HEK293 (cell line): ENCODE measurements around the gene PHACTR3.
A peak's percentile ranks its signal among the peaks of the same experiment; 100 is the strongest.

Source experiments
- CTCF ChIA-PET: fragments of 350-600 bp; formaldehyde crosslinking; extraction: SDS; loops from one replicate; lab custom pipeline; 2021; ENCODE audit warnings: antibody characterized with exemption; lab: Yijun Ruan, JAX
- POLR2A ChIA-PET: fragments of 300-600 bp; formaldehyde crosslinking; extraction: SDS; loops from one replicate; lab custom pipeline; 2020; ENCODE audit warnings: antibody characterized with exemption, inconsistent platforms; lab: Yijun Ruan, JAX
- H3K27ac ChIP-seq: fragments of 200-500 bp; sonication (Bioruptor generic); 2 replicates; pipeline ENCODE4 v1.5.1; 2014; ENCODE audit warnings: low read depth, low read length, control low read depth, inconsistent platforms; ENCODE audit errors: extremely low read depth
- H3K36me3 ChIP-seq, 2 experiments: fragments of 200-500 bp in 1 of 2; sonication (Bioruptor generic) in 1 of 2; 1 replicate in 1 of 2; 2 replicates in 1 of 2; pipeline ENCODE4 v1.5.1; 2014 to 2017; ENCODE audit warnings: inconsistent platforms in 2 of 2, low read length in 2 of 2; ENCODE audit not compliant: control insufficient read depth in 2 of 2, insufficient read depth in 1 of 2
- H3K4me1 ChIP-seq: fragments of 200-500 bp; sonication (Bioruptor generic); 2 replicates; pipeline ENCODE4 v1.5.1; 2014; ENCODE audit warnings: mild to moderate bottlenecking, low read length, inconsistent platforms; ENCODE audit not compliant: control insufficient read depth, insufficient read depth
- H3K4me3 ChIP-seq: 2 replicates; pipeline ENCODE4 v1.5.1; 2011; ENCODE audit warnings: low read depth, mild to moderate bottlenecking, control low read depth, low read length, moderate library complexity
- H3K9me3 ChIP-seq: fragments of 200-500 bp; sonication (Bioruptor generic); 2 replicates; pipeline ENCODE4 v1.5.1; 2014; ENCODE audit warnings: low read depth, low read length, inconsistent platforms; ENCODE audit not compliant: control insufficient read depth, insufficient read depth
- ZBTB1 ChIP-seq: fragments of 450-650 bp; formaldehyde crosslinking; IDR thresholded peaks from 2 replicates; pipeline ENCODE4 v1.5.1; 2016; ENCODE audit warnings: missing biosample characterization, missing genetic modification characterization
- ZBTB17 ChIP-seq: fragments of 450-650 bp; formaldehyde crosslinking; IDR thresholded peaks from 2 replicates; pipeline ENCODE4 v1.5.1; 2016; ENCODE audit warnings: missing biosample characterization, missing genetic modification characterization
- ZIC2 ChIP-seq: fragments of 450-650 bp; formaldehyde crosslinking; IDR thresholded peaks from 2 replicates; pipeline ENCODE4 v1.5.1; 2016; ENCODE audit warnings: missing biosample characterization, missing genetic modification characterization
- ZNF266 ChIP-seq: fragments of 450-650 bp; formaldehyde crosslinking; IDR thresholded peaks from 2 replicates; pipeline ENCODE4 v1.5.1; 2016; ENCODE audit warnings: missing biosample characterization, missing genetic modification characterization, low read depth
- ZNF366 ChIP-seq: fragments of 450-650 bp; formaldehyde crosslinking; conservative IDR thresholded peaks from 2 replicates; pipeline ENCODE4 v1.5.1; 2016; ENCODE audit warnings: missing biosample characterization, missing genetic modification characterization
- ZSCAN16 ChIP-seq: fragments of 450-650 bp; formaldehyde crosslinking; IDR thresholded peaks from 2 replicates; pipeline ENCODE4 v1.5.1; 2016; ENCODE audit warnings: missing biosample characterization, missing genetic modification characterization
- TF ChIP-seq, protein P1 (sequence below): fragments of 450-650 bp; formaldehyde crosslinking; conservative IDR thresholded peaks from 2 replicates; pipeline ENCODE4 v1.5.1; 2016; ENCODE audit warnings: low read depth, missing biosample characterization, missing genetic modification characterization
- TF ChIP-seq, protein P2 (sequence below): fragments of 450-650 bp; formaldehyde crosslinking; IDR thresholded peaks from 2 replicates; pipeline ENCODE4 v1.5.1; 2016; ENCODE audit warnings: missing biosample characterization, missing genetic modification characterization
- TF ChIP-seq, protein P3 (sequence below): fragments of 450-650 bp; formaldehyde crosslinking; IDR thresholded peaks from 2 replicates; pipeline ENCODE4 v1.5.1; 2016; ENCODE audit warnings: missing biosample characterization, missing genetic modification characterization

The PHACTR3 gene

GRCh38 chr20:59567585-59568508 is 36.5 kb upstream of the PHACTR3 start:
- Histone ChIP-seq H3K4me3 (no peak overlapping the region), H3K9me3 (no peaks in the 10 kb centered on the region), H3K4me1 (no peaks in the 10 kb centered on the region), H3K36me3 (no peaks in the 10 kb centered on the region), H3K27ac (no peak overlapping the region)
- POLR2A ChIA-PET = no interaction called here
- CTCF ChIA-PET = interaction anchor here (0.6 kb wide), 1 partner anchor 135 kb away, joined by 3 read pairs; no protein-coding TSS in a partner anchor
- TF ChIP-seq, protein P1, sequence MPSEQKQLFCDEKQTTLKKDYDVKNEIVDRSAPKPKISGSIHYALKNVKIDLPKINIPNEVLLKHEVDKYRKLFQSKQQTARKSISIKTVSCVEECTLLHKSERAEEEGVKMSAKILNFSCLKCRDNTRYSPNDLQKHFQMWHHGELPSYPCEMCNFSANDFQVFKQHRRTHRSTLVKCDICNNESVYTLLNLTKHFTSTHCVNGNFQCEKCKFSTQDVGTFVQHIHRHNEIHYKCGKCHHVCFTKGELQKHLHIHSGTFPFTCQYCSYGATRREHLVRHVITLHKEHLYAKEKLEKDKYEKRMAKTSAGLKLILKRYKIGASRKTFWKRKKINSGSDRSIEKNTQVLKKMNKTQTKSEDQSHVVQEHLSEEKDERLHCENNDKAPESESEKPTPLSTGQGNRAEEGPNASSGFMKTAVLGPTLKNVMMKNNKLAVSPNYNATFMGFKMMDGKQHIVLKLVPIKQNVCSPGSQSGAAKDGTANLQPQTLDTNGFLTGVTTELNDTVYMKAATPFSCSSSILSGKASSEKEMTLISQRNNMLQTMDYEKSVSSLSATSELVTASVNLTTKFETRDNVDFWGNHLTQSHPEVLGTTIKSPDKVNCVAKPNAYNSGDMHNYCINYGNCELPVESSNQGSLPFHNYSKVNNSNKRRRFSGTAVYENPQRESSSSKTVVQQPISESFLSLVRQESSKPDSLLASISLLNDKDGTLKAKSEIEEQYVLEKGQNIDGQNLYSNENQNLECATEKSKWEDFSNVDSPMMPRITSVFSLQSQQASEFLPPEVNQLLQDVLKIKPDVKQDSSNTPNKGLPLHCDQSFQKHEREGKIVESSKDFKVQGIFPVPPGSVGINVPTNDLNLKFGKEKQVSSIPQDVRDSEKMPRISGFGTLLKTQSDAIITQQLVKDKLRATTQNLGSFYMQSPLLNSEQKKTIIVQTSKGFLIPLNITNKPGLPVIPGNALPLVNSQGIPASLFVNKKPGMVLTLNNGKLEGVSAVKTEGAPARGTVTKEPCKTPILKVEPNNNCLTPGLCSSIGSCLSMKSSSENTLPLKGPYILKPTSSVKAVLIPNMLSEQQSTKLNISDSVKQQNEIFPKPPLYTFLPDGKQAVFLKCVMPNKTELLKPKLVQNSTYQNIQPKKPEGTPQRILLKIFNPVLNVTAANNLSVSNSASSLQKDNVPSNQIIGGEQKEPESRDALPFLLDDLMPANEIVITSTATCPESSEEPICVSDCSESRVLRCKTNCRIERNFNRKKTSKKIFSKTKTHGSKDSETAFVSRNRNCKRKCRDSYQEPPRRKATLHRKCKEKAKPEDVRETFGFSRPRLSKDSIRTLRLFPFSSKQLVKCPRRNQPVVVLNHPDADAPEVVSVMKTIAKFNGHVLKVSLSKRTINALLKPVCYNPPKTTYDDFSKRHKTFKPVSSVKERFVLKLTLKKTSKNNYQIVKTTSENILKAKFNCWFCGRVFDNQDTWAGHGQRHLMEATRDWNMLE (tag by site-specific recombination) = no peak
- TF ChIP-seq ZNF266 (tag by site-specific recombination) = no peak
- TF ChIP-seq ZIC2 = peak; percentile 60

DNA sequence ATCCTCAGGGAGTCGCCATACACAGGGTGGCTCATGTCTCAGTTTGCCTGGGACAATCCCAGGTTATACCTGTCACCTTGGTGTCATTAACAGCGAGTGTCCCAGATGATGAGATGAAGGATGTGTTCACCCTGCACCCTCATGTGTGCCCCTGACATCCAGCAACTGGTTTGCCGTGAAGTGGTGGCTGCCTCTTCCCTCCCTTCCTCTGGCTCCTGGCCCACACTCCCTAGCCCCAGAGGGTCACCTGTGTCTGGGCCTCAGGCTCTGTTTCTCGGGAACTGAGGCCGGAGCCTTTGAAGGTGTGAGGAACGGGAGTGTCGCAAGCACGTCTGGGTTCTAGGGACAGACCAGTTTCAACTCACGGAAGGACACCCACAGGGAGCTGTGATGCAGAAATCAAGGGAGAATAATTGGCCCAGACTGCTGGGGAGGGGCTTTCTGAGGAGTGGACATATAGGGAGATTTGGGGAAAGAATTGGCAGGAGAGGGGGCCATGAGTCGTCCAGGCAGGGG is 35.8 kb upstream of the PHACTR3 start:
- TF ChIP-seq ZBTB1 (tag by site-specific recombination) = no peak
- ChIA-PET CTCF (no interaction called here), POLR2A (no interaction called here)
- no peak overlapping the region for H3K4me3 ChIP-seq
- no peak overlapping the region for H3K27ac ChIP-seq
- no peaks in the 10 kb centered on the region for H3K36me3 ChIP-seq
- no peaks in the 10 kb centered on the region for H3K9me3 ChIP-seq
- no peaks in the 10 kb centered on the region for H3K4me1 ChIP-seq

GRCh38 chr20:59569305-59569704 is 35.0 kb upstream of the PHACTR3 start:
- no peaks in the 10 kb centered on the region for H3K9me3 ChIP-seq
- no peak overlapping the region for H3K4me3 ChIP-seq
- TF ChIP-seq ZBTB17 (tag by site-specific recombination) = peak; percentile 71
- peak; percentile 91 for TF ChIP-seq ZNF366 (tag by site-specific recombination)
- TF ChIP-seq, protein P2, sequence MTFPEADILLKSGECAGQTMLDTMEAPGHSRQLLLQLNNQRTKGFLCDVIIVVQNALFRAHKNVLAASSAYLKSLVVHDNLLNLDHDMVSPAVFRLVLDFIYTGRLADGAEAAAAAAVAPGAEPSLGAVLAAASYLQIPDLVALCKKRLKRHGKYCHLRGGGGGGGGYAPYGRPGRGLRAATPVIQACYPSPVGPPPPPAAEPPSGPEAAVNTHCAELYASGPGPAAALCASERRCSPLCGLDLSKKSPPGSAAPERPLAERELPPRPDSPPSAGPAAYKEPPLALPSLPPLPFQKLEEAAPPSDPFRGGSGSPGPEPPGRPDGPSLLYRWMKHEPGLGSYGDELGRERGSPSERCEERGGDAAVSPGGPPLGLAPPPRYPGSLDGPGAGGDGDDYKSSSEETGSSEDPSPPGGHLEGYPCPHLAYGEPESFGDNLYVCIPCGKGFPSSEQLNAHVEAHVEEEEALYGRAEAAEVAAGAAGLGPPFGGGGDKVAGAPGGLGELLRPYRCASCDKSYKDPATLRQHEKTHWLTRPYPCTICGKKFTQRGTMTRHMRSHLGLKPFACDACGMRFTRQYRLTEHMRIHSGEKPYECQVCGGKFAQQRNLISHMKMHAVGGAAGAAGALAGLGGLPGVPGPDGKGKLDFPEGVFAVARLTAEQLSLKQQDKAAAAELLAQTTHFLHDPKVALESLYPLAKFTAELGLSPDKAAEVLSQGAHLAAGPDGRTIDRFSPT (tag by site-specific recombination) = no peak
- TF ChIP-seq ZSCAN16 (tag by site-specific recombination) = no peak
- TF ChIP-seq, protein P1 (tag by site-specific recombination) = no peak
- TF ChIP-seq, protein P3, sequence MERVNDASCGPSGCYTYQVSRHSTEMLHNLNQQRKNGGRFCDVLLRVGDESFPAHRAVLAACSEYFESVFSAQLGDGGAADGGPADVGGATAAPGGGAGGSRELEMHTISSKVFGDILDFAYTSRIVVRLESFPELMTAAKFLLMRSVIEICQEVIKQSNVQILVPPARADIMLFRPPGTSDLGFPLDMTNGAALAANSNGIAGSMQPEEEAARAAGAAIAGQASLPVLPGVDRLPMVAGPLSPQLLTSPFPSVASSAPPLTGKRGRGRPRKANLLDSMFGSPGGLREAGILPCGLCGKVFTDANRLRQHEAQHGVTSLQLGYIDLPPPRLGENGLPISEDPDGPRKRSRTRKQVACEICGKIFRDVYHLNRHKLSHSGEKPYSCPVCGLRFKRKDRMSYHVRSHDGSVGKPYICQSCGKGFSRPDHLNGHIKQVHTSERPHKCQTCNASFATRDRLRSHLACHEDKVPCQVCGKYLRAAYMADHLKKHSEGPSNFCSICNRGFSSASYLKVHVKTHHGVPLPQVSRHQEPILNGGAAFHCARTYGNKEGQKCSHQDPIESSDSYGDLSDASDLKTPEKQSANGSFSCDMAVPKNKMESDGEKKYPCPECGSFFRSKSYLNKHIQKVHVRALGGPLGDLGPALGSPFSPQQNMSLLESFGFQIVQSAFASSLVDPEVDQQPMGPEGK (tag by site-specific recombination) = no peak
- no peaks in the 10 kb centered on the region for H3K36me3 ChIP-seq
- ChIA-PET POLR2A (no interaction called here), CTCF (interaction anchor here (2.9 to 3.1 kb wide), 2 partner anchors 9 to 28 kb away, joined by 23 to 48 read pairs; no protein-coding TSS in a partner anchor)
- no peak overlapping the region for H3K27ac ChIP-seq
- H3K4me1 ChIP-seq = no peaks in the 10 kb centered on the region
